Measurements from ENCODE around the gene DROSHA.

The DROSHA gene

GRCh38 chr5:31469466-31469865, 62.4 kb downstream of the DROSHA start:
- no peak for DNase-seq

DNA sequence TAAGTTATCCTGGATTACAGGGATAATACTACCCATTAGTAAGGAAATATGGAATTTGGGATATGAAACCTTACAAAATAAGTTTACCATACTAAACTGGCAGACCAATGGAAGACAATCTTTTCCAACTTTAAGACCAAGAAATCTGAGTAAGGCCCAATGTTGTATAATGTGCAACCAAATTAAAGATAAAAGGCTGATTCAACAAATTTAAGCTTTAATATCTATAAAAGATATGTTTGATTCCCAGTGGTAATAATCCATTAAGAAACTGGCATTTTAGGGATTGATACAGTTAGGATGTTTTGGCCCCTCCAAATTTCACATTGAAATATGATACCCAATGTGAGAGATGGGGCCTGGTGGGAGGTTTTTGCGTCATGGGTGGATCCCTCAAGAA, 66.6 kb downstream of the DROSHA start:
- no peak for DNase-seq

DNA sequence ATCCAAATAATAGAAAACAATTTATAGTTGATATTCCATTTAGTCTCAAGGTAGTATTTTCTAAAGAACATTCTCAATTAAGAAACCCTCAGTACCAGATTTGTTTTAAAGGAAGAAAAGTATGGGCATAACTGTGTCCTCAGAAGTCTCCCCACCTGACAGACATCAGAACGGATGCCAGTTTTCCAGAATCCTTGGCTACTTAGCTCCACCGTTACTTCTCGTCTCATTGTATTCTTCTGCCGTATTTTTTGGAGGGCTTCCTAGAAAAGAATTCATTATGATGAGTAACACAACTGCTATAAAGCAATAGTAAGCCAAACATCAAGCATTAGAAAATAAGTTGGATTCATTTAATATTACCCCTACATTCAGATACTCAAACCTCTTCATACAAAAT, 67.8 kb downstream of the DROSHA start:
- no peak for DNase-seq

DNA sequence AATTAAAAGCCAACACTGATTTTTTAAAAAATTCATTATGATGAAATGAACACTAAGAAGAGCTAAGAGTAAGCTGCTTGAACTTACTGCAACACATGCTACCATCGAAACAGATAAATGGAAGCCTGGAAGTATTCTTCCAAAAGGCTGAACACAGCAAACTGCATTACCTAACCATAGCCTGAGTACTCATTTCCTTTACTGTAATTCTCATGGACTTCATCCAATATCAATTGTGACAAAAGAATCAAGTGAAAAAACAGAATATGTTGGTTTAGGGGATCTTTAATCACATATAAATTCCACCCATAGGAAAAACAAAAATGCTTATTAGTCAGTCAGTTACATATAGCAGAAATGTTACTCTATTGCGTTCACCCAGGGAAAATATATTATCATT, 68.5 kb downstream of the DROSHA start:
- DNase-seq, result no peak

- DNase-seq, result no peak
Observed at GRCh38 chr5:31459594-31459993, 72.3 kb downstream of the DROSHA start.

GRCh38 chr5:31455172-31455571, 76.7 kb downstream of the DROSHA start:
- no peak for DNase-seq

DNA sequence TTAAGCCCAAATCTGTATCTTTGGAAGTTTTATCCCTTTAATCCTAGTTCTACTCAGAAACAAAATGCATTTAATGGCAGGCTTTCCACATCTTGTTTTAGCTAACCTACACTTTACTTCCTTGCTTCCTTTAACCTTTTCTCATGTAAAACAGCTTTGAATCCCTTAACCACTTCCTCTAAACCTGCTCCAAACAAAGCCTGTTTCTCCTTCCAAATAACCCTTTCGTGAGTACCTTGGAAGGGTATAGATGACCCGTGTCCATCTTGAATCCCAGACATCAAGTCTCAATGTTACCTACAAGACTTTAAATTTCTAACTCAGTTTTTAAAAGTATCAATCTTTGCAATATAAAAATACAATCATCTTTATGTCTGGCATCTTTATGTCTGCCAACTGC, 78.4 kb downstream of the DROSHA start:
- no peak for DNase-seq

DNA sequence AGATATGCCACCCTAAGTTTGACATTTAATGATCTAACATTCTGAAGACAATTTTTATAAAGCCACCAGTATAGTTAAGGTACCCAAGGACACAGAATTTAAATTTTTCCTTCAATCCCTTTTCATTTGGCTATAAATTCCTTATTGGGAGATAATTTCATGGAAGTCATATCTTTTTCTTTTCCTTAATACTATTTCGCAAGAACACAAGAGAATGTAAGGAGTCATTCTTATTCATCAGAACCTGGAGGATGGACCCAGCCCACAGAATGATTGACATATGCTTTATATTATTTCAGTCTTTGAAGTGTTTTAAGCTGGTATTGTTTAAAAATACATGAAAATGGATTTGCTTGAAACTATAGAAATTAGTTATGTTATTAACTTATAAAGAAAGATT, 79.6 kb downstream of the DROSHA start:
- DNase-seq, result no peak

GRCh38 chr5:31449962-31450361, 81.9 kb downstream of the DROSHA start:
- no peak for DNase-seq

- no peak for DNase-seq
Observed at GRCh38 chr5:31449174-31449573, 82.7 kb downstream of the DROSHA start.

- no peak for DNase-seq
Observed at GRCh38 chr5:31445041-31445600, 86.8 kb downstream of the DROSHA start.

- no peak for DNase-seq
Observed at GRCh38 chr5:31443572-31443971, 88.3 kb downstream of the DROSHA start.

DNA sequence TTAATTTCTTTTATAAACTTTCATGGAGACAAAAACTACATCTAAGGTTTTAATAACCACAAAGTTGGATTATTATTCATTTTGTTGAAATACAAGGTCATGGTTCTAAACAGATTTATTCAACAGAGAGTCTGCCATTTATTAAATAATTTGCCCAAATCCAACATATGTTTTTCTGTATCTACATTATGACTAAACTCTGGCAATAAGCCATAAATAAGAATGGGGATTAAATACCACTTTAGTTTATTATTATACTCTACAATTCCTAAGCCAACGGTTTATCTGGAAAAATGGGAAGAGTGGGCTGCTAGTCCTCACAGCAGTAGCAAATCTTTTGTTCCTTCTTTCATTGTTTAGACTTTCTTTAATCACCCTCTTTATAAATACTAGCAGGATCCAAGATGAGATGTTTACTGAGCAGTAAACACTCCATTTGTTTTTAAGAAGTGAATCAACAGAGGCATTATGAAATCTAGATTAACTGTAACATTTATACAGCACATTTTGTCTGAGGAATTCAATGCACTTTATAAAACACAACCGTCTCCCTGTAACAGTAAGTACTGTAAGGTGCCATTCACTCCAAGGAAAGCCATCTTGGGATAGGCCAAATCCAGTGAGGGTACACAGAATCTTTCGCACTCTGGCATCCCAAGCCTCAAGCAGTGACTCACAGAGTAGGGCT, 89.7 kb downstream of the DROSHA start:
- no peak for DNase-seq

- no peak for DNase-seq
Observed at GRCh38 chr5:31436851-31437250, 95.0 kb downstream of the DROSHA start.

GRCh38 chr5:31435730-31436129, 96.2 kb downstream of the DROSHA start:
- no peak for DNase-seq

DNA sequence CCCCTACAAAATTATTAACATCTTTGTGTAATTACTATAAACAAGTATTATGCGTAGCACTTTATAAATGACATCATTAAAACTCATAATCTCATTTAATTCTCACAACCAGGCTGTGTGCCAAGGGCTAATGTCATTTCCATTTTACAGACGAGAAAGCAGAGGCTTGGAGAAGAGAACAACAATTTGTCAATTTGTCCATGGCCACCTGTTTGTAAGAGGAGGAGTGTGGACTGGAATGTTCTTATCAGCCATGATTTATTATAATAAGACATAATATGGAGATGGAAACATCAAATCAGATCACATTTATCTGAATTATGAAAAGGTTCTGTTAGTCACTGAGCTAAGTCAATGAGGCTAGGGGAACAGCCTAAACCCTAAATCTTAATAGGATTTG, 97.0 kb downstream of the DROSHA start:
- no peak for DNase-seq

GRCh38 chr5:31433229-31433628, 98.7 kb downstream of the DROSHA start:
- no peak for DNase-seq

- no peak for DNase-seq
Observed at GRCh38 chr5:31427724-31428309, 104.1 kb downstream of the DROSHA start.

DNA sequence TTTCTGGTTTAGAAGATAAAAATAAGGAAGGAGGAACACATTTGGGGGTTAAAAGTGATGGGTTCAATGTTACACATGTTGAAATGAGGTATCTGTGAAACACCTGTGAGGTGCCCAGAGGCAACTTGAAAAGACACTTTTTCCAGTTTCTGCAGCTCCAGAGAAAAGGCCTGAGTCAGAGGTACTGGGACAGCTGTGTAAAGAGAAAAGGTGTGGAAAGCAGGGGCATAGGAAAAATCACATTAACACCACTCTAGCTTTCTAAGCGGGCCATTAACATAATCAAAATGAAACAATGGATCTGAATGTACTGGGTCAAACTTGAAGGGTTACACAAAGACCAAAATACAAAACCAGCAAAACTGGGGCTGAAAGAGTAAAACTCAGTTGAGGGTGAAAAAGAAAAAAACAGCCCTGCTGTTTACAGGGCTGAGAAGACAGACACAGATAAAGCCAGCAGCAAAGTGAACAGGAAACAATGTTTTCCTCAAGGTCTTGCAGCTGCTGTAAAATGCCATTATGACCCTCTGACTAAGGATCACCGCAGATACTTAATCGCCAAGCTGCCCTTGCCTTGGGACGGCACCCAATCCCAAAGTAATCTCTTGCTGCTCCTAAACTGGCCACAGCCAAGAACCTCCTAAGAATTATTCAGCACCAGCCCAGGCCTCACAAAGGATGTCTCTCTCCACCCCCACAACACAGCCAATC, 104.7 kb downstream of the DROSHA start:
- DNase-seq, result peak in 1 of 2 experiments; percentile 54

- no peak for DNase-seq
Observed at GRCh38 chr5:31421806-31422586, 109.9 kb downstream of the DROSHA start.

DNA sequence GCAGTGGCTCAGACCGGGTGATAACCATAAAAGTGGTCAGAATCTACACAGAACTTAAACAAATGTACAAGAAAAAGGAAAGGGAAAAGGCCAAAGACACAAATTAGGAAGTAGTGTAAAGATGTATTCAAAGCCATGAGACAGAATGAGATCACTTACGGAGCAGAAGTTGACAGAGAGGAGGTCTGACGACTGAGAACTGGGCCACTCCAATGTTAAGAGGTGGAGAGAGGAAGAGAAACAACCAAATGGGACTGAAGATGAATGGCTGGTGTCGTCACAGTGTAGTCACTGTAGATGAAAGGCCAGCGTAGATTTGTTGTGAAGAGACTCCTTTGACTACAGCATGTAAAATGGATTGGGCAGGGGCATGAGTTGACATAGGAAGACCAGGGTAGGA, 114.4 kb downstream of the DROSHA start:
- DNase-seq, result no peak

- no peak for DNase-seq
Observed at GRCh38 chr5:31416547-31416946, 115.3 kb downstream of the DROSHA start.

GRCh38 chr5:31415960-31416359, 115.9 kb downstream of the DROSHA start:
- DNase-seq, result no peak

Measured in NCI-H2081 (cell line).